SU-DHL-6 (cell line): ENCODE measurements around the gene DIS3L2.

ENCODE experiments used
- H2AFZ ChIP-seq: fragments of 200-600 bp; sonication (generic); 2 replicates; pipeline ENCODE4 v1.6.1; 2014; ENCODE audit warnings: low read depth, mild to moderate bottlenecking, moderate library complexity, mixed read lengths, antibody characterized with exemption, low read length; ENCODE audit not compliant: severe bottlenecking
- H3F3A ChIP-seq: fragments of 200-600 bp; shearing (Covaris generic); 2 replicates; pipeline ENCODE4 v1.6.0; 2016; ENCODE audit warnings: antibody characterized with exemption, mild to moderate bottlenecking; ENCODE audit not compliant: insufficient read depth
- H3K27ac ChIP-seq: fragments of 200-600 bp; sonication (generic); 2 replicates; pipeline ENCODE4 v1.5.1; 2016; ENCODE audit warnings: low read depth, mild to moderate bottlenecking, low read length, moderate library complexity, mixed read lengths
- H3K27me3 ChIP-seq: fragments of 200-600 bp; sonication (generic), shearing (Covaris generic); 2 replicates; pipeline ENCODE4 v1.6.0; 2014; ENCODE audit warnings: mild to moderate bottlenecking, low read length
- H3K36me3 ChIP-seq: fragments of 200-600 bp; sonication (generic); 2 replicates; pipeline ENCODE4 v1.6.1; 2014; ENCODE audit warnings: mild to moderate bottlenecking, low read length, mixed read lengths
- H3K4me2 ChIP-seq: fragments of 300-600, 200-600 bp; shearing (Covaris generic), sonication (generic); 2 replicates; pipeline ENCODE4 v1.6.0; 2014; ENCODE audit warnings: low read length, low read depth, mild to moderate bottlenecking; ENCODE audit not compliant: poor library complexity, severe bottlenecking
- H3K4me3 ChIP-seq: fragments of 200-600 bp; sonication (generic); 2 replicates; pipeline ENCODE4 v1.5.1; 2014; ENCODE audit warnings: antibody characterized with exemption, low read length, mild to moderate bottlenecking, mixed read lengths; ENCODE audit not compliant: insufficient read depth, poor library complexity, severe bottlenecking
- H3K79me2 ChIP-seq: fragments of 200-600 bp; sonication (generic); 2 replicates; pipeline ENCODE4 v1.6.1; 2014; ENCODE audit warnings: mild to moderate bottlenecking, low read length, moderate library complexity; ENCODE audit not compliant: insufficient read depth
- H3K9ac ChIP-seq: fragments of 200-600 bp; sonication (generic); 2 replicates; pipeline ENCODE4 v1.7.0; 2014; ENCODE audit warnings: mild to moderate bottlenecking, low read length
- H3K9me2 ChIP-seq: fragments of 200-600 bp; sonication (generic); replicated peaks from 2 replicates; pipeline ENCODE4 v1.6.1; 2014; ENCODE audit warnings: low read length; ENCODE audit not compliant: insufficient read depth
- H3K9me3 ChIP-seq: fragments of 200-600 bp; sonication (generic); 2 replicates; pipeline ENCODE4 v1.6.1; 2014; ENCODE audit warnings: low read length, mixed read lengths; ENCODE audit not compliant: insufficient read depth
- H4K20me1 ChIP-seq: fragments of 200-600 bp; sonication (generic); 2 replicates; pipeline ENCODE4 v1.6.1; 2014; ENCODE audit warnings: low read depth, mild to moderate bottlenecking, antibody characterized with exemption, low read length, moderate library complexity, mixed read lengths
- CTCF ChIP-seq: fragments of 200-600 bp; sonication (generic); IDR thresholded peaks from one replicate; pipeline ENCODE4 v1.5.1; 2017; ENCODE audit warnings: antibody characterized with exemption, mild to moderate bottlenecking, low read length, moderate library complexity; ENCODE audit not compliant: insufficient read depth, poor library complexity, severe bottlenecking
- EZH2phosphoT487 ChIP-seq: fragments of 200-600 bp; sonication (generic), shearing (Covaris generic); conservative IDR thresholded peaks from 2 replicates; pipeline ENCODE4 v1.6.1; 2018; ENCODE audit warnings: mild to moderate bottlenecking, antibody characterized with exemption, low read length, moderate library complexity, mixed read lengths

The DIS3L2 gene

GRCh38 chr2:232288489-232289030 lies 327.0 kb downstream of the DIS3L2 start:
- no peaks in the 10 kb centered on the region for H3K27me3 ChIP-seq
- no peaks in the 10 kb centered on the region for H3K79me2 ChIP-seq
- H4K20me1 ChIP-seq: no peaks in the 10 kb centered on the region
- H2AFZ ChIP-seq: no peak overlapping the region
- H3K9me2 ChIP-seq: no peaks in the 10 kb centered on the region
- no peak overlapping the region for H3K4me3 ChIP-seq
- H3K9me3 ChIP-seq: no peaks in the 10 kb centered on the region
- no peaks in the 10 kb centered on the region for H3K36me3 ChIP-seq
- H3F3A ChIP-seq: no peaks in the 10 kb centered on the region
- no peak overlapping the region for H3K27ac ChIP-seq
- H3K4me2 ChIP-seq: no peak overlapping the region
- no peak overlapping the region for H3K9ac ChIP-seq
- no peak for TF ChIP-seq CTCF
- TF ChIP-seq EZH2phosphoT487: no peak

- no peaks in the 10 kb centered on the region for H3K79me2 ChIP-seq
- H3K36me3 ChIP-seq: no peaks in the 10 kb centered on the region
- no peaks in the 10 kb centered on the region for H3F3A ChIP-seq
- no peak overlapping the region for H2AFZ ChIP-seq
- no peak overlapping the region for H3K4me2 ChIP-seq
- H3K4me3 ChIP-seq: no peak overlapping the region
- TF ChIP-seq CTCF (no peak), EZH2phosphoT487 (no peak)
- no peaks in the 10 kb centered on the region for H3K27me3 ChIP-seq
- H3K9me2 ChIP-seq: no peaks in the 10 kb centered on the region
- H3K9me3 ChIP-seq: no peaks in the 10 kb centered on the region
- H4K20me1 ChIP-seq: no peaks in the 10 kb centered on the region
- no peak overlapping the region for H3K9ac ChIP-seq
- no peak overlapping the region for H3K27ac ChIP-seq
Observed at GRCh38 chr2:232290668-232291067, 329.2 kb downstream of the DIS3L2 start.

GRCh38 chr2:232291343-232291742 lies 329.8 kb downstream of the DIS3L2 start:
- Histone ChIP-seq H3F3A (no peaks in the 10 kb centered on the region), H4K20me1 (no peaks in the 10 kb centered on the region), H2AFZ (no peak overlapping the region), H3K9ac (no peak overlapping the region), H3K4me3 (no peak overlapping the region), H3K9me3 (no peaks in the 10 kb centered on the region), H3K4me2 (no peak overlapping the region), H3K79me2 (no peaks in the 10 kb centered on the region), H3K27ac (no peak overlapping the region), H3K27me3 (no peaks in the 10 kb centered on the region), H3K36me3 (no peaks in the 10 kb centered on the region), H3K9me2 (no peaks in the 10 kb centered on the region)
- TF ChIP-seq CTCF: no peak
